ENCODE measurements around the gene RIPOR3.
"Not testable (repeated sequence)": the region's sequence is repeated elsewhere in the genome, so short reads cannot be mapped to it uniquely, and the experiment has no call there.

Gene RIPOR3

DNA sequence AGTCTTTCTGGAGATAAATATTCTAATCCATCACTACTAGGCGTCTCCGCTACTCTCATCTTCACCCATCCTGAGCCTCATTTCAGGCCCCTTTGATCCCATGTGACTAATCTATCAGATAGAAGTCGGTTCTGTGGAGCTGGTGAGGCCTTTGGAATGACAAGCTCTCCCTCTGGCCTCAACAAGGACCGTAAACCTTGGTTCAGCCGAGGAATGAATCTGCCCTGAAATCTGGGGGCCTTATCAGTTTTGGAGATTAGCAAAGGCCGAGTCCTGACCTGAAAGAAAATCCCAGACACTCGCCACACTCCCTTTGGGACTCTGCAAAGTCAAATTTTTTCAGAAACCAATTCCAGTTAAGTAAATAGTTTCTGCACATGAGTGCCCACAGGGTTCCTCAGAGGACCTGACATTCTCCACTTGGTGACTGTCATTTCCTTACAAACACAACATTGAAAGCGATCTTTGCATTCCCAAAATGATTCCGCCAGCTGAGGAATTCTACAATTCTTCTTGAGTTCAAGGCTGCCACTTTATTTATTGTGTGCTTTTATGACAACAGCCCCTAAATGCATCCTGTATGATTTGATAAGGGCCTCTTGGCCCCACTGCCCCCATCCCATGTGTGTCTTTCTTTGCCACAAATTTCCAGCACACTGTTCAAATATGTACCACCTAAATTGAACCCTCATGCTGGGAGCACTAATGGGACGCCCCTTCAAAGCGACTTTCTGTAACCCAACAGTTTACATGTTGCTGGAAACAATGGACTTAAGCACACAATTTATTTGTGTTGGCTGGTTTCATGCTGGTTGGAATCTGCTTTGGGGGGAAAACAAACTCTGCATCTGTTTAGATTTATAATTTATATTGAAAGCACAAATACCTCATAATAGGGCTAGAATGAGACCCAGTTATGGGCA is 10.0 kb upstream of the RIPOR3 start:
- DNase-seq, result no peak

DNA sequence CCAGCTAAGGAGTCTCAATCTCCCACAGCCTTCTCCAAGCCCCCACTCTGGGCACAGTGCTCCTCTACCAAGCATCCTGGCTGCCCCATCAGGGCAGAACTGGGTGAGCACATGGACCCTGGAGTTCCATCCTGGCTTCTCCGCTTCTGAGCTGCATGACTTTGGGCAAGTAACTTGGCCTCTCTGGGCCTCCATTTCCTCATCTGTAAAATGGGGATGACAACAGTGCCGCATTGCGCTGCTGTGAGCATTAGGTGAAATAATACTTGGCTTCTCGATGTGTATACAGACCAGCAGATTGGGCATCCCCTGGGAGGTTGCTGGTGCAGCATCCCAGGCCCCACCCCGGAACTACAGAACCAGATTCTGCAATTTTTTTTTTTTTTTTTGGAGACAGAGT is 8.3 kb upstream of the RIPOR3 start:
- no peak for DNase-seq

DNA sequence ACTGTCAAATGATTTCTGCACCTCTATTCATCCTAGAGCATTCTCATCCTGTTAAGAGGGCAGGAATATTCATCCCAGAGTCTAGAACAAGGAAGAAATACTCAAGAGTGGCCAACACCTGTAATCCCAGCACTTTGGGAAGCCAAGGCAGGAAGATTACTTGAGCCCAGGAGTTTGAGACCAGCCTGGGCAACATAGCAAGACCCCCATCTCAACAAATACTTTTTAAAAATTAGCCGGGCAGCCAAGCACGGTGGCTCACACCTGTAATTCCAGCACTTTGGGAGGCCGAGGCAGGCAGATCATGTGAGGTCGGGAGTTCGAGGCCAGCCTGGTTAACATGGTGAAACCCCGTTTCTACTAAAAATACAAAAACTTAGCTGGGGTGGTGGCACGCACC is 6.9 kb upstream of the RIPOR3 start:
- not testable (repeated sequence) for DNase-seq

DNA sequence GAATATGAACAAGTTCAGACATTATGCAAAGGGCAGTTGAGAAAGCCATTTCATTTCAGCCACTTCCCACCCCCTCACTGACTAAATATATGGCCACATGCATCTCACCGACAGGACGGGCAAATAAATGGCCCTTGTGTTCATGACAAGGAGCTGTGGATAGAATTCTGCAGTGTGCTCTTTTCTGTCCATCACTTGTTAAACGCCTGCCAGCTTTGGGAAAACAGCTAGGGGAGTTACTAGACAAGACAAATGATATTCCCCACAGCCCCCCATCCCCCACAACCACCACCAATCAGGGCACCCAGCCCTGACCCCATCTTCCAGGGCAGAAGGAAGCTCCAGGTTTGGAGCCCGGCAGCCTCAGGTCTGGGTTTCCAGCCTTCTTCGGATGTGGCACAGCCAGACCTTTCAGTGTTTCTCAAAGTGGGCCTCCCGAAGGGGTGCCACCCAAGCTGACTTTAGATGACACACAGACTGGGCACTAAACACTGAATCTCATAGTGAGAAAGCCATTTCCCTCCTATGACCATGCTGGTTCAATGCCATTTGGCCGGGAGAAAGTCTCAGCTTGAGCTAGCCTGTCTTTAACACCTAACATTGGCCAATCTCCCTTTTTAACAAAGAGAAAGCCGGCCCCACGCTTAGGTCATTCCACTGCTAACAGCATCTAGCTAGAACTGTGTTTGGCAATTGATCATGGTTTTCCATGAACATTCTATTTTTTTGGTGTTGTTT is 4.0 kb upstream of the RIPOR3 start:
- no peak for DNase-seq

DNA sequence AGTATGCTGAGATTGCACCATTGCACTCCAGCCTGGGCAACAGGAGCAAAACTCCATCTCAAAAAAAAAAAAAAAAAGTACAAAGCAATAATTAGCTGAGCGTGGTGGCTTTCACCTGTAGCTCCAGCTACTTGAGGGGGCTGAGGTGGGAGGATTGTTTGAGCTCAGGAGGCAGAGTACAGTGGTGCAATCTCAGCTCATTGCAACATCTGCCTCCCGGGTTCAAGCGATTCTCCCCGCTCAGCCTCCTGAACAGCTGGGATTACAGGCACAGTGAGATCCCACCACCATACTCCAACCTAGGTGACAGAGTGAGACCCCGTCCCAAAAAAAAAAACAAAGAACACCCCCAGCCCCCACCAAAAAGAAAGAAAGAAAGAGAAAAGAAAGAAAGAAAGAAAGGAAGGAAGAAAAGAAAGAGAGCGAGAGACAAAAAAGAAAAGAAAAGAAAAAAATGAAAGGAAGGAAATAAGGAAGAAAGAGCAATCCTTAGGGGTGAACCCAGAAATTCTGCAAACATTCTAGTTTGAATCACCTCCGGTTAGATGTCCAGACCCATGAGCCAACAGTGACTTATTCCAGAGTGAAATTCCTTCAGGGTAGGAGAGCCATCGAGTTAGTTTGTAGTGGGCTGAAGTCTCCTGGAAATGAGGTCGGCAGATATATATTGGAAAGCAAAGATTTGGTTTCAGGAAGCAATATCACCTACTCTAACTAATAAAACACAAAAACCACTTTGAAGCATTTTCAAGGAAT is 3.2 kb upstream of the RIPOR3 start:
- no peak for DNase-seq

DNA sequence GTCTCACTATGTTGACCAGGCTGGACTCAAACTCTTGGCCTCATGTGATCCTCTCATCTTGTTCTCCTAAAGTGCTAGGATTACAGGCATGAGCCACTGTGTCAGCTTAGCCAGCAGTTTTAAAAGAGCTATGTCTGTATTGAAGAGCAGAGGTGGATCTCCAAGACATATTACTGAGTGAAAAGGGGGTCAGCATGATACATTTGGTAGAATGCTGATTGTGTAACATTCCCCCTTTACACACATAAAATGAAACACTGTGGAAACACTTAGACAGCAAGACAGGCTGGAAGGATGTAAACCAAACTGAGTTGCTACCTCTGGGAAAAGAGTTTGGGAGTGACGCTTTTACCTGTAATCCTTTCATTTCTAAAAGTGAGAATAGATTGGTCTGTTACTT is 1.7 kb upstream of the RIPOR3 start:
- DNase-seq, result no peak

DNA sequence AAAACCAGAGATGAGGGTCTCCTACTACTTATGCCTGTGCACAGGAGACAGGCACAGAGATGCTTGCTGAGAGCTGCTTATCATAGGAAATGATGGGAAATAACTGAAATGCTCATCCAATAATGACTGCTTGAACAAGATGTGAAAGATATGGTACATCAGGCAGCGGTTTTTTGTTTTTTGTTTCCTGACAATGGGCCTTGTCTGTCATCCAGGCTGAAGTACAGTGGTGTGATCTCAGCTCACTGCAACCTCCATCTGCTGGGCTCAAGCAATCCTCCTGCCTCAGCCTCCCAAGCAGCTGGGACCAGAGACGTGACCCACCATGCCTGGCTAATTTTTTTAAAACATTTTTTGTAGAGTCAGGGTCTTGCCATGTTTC is 1.2 kb upstream of the RIPOR3 start:
- DNase-seq, result no peak

DNA sequence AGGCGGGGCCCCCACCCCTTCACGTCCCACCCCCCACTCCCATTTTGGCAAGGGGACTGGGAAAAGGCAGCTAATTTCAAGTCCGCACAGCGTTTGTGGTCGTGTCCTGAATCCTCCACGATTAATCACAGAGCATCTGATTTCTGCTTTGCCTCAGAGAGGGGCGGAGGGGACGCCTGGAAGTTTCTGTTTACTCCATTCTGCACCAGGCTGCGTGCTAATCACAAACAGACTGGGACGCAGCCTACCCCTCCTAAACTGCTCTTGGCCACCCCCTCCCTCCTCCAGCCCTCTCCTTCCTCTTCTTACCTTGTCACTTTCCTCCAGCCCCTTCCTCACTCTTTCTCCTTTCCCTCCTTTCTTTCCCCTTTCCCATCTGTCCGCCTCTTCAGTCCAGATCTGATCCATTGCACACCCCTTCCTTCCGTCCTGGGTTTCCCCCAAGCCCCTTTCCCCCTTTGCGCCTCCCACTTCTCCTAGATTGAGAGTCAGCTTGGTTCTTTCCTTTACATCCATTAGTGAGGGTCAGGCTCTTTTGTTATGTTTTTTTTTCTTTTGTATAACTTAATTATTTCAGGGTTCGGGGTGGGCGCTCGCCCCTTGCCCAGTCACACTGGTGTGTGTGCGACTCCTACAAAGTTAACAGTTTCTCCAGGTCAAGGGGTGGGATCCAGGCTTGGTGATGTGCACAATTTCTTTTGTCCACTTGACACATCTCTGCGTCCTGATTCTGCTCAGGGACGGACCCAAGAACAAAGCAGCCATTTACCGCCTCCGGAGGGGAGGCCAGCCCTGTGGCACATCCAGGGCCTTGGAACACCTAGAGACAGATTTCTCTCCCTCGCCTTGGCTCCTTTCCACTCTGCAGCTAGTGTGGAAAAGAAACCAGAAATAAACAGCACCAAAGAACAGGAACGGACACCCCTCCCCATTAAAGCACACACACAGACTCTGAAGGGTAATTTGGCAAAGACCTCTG is 520 bp upstream of the RIPOR3 start:
- no peak for DNase-seq

DNA sequence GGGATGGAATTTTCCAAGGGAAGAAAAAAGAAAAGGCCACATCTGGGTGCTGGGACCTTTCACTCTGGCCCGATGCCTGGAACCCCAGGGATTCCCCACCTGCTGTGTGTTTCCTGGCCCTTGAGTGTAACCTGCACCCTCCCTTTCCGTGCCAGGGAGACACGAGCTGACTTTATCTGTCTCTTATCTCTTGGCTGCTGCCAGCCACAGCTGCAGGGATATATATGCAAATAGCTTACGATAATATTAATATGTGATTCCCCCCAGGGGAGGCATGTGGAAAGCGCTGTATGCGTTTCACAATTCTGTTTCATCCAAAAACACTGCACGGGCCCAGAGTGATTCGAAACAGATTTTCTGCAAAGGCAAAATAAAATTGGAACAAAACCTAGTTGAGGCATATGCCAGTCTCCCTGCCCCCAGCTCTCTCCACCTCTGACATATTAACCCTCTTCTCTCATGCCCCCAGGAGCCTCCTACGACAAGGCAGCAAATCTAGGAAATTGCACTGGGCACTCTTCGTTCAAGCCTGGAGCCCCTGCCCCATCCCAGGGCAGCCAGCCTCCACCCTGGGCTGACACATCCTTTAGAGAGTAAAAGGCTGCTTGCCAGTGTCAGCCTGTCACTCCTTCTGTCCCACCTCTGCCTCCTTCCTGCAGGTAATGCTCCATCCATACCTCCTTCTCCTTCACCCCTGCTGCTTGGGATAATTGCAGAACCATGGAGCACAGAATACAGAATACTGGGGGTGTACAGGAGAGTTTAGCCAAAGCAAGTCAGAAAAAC is 1.3 kb downstream of the RIPOR3 start:
- DNase-seq, result no peak

DNA sequence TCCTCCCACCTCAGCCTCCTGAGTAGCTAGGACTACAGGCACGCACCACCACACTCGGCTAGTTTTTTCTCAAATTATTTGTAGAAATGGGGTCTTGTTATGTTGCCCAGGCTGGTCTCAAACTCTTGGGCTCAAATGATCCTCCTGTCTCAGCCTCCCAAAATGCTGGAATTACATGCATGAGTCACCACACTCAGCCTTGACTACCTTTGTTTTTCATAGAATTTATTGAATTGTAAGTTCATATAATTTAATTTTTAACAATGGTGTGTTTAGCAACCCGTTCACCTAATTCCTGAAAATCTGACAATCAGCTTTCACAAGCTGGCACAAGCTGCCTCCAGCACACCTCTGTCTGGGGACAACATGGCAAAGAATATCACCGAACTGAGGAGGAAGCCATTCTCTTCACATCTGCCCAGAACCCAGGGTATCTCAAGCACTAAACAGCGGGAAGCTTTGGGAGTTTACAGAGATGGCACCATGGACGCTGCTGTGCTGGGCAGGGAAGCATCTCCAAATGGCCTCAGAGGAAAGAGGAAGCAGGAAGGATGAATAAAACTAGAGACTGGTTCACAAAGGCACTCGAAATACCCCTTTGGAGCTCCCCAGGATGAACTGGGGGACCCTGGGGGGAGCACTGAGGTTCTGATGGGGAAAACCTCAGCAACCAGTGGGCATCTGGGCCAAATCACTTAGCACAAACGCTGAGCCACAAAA is 2.9 kb downstream of the RIPOR3 start:
- no peak for DNase-seq

DNA sequence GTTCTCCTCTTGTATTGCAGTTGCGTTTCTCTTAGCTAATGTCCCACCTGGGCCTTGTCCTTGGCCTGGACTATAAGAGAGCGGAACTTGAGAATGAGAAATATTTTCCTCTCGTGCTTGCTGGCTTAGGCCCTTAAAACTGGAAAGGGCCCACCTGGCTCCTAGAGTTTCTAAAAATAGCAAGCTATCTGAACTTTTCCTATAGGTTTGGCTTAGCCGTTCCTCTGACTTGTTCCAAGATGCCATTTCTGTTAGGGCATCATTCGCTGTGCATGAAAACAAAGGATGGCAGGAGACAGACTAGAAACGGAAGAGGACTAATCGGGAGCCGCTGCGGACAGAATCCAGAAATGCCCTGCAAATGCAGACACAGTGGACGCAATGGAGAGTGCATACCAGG is 4.5 kb downstream of the RIPOR3 start:
- DNase-seq, result no peak

DNA sequence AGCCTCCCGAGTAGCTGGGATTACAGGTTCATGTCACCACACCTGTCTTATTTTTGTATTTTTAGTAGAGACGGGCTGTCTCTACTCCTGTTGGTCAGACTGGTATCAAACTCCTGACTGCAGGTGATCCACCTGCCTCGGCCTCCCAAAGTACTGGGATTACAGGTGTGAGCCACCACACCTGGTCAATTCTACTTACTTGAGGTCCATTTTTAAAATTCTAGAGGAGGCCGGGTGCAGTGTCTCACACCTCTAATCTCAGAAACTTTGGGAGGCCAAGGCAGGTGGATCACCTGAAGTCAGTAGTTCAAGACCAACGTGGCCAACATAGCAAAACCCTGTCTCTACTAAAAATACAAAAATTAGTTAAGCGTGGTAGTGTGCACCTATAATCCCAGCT is 7.8 kb downstream of the RIPOR3 start:
- DNase-seq, result no peak

DNA sequence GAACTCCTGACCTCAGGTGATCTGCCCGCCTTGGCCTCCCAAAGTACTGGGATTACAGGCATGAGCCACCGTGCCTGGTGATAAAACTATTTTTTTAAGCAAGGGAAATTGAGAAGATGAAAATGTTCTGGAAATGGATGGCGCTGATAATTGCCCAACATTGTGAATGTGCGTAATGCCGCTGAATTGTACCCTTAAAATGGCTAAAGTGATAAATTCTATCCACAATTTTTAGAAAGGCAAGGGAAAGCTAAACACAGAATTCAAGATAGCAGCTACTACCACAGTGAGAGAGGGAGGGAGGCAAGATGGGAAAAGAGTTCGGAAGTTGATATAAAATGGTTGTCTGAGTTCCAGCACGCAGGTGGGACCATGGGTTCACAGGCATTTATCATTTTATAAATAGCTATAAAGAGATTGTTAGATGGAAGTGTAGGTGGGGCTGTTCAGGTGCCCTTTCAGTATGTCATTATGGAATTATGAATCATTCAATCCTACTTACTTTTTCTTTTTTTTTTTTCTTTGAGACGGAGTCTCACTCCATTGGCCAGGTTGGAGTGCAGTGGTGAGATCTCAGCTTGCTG is 8.3 kb downstream of the RIPOR3 start:
- no peak for DNase-seq

DNA sequence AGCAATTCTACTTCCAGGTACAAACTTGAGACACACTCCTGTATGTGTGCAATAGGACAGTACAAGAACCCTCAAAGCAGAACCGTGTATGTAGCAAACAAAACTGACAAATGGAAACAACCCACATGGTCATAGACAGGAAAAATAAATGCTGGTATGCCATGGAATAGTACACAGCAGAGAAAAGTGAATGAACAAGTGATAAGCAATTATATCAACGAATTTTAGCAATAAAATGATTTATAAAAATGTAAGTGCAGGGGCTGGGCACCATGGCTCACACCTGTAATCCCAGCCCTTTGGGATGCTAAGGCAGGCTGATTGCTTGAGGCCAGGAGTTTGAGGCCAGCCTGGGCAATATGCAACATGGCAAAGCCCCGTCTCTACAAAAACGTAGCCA is 9.3 kb downstream of the RIPOR3 start:
- no peak for DNase-seq

DNA sequence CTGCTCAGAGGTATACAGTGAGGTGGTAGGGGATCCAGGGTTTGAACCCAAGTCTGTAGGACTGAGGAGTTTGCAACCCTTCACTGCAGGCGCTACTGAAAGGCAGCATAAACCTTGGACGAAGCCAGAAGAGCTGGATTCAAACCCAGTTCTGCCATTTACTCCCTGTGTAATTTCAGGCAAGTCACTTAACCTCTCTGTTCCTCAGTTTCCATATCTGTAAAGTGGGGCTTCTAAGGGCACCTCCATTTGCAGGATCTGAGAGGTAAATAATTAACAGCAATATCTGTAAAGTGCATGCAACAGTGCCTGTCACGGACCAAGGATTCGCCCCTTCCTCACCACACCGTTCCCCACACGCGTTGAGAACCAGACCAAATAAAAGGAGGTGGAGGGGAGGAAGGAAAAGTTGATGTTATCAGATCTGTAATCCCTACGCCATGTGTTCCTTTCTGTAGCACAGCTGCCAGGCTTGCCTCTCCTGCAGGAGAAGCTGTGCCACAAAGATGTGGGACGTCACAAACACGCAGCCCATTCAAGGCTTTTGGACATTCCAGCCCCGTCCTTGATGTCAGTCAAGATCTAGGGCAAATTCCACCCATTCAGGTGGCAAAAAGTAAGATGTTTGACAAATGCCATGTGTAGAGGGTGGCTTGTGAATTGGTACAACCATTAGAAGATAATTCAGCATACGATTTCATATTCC is 9.8 kb downstream of the RIPOR3 start:
- no peak for DNase-seq

DNA sequence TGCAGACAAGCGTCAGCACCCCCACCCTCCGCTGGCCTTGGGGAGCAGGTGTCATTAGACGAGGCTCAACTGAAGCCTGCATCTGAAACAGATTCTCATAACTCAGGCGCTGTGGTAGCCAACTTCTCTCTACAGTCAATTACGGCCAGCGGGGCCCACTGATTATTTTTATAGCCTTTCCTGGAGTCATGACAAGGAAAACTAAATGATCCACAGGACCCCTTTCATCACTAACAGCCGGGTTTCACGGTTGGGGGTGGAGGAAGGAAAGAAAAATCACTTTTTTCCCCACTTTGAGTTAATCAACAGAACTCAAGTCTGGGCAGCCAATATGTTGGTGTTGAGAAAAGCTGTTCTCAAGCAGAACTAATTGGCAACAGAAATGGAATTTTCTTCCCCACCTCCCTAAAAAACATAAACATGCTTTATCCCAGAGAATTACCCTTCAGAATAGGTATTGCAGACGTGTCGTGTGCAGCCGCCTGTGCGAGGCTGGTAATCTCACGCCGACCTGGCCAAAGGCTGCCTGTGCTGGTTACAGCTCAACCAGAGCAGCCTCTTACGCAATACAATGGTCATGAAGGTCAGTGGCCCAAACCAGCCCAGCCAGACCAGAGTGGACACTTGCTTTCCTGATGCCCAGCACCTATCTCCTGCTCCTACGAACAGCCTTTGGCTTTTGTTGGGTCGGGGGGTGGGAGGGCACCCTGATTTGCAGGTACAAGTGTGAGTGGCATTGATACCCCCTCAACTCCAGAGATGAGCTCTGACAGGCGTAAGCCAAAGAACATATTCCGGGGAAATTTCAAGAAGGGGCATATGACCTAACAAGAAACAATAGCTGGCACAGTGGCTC is 11.0 kb downstream of the RIPOR3 start:
- DNase-seq, result no peak

DNA sequence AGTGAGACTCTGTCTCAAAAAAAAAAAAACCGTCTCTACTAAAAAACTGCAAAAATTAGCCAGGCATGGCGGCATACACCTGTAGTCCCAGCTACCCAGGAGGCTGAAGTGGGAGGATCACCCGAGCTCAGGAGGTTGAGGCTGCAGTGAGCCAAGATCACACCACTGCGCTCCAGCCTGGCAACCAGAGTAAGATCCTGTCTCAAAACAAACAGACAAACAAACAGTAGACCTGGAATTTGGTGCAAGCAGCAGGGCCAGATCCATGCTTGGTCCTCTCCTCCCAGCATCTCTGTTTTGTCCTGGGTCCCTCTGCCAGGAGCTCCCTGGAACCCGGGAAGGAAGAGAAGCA is 11.6 kb downstream of the RIPOR3 start:
- no peak for DNase-seq

DNA sequence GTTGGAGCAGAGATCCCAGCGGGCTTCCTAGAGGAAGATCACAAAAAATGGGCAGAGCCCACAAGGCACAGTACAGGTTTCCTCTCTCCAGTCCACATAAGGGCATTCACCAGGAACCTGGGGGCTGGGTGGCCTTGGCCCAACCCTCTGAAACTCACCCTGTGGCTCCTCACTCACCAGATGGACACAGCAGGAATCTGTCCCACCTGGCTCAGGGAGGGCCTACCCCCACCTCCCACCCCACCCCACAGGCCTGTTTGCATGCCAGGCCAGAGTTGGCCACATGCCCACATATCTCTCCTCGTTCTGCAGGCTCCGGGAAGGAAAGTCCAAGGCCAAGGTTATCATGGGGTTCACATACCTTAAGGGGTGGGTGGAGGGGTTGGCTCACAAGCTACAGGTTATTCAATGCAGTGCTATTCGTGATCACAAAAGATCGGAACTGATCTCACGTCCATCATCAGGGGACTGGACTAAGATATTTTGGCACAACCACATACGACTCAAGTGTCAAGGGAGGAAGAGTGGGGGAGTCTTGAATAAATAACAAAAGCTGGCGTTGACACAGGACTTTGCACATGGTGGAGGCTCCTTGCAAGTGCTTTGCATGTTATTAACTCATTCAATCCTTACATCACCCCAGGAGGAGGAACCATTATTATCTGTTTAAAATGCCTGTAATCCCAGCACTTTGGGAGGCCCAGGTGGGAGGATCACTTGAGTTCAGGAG is 13.0 kb downstream of the RIPOR3 start:
- no peak for DNase-seq
